Esophagus muscularis mucosa (tissue), 4 donors: ENCODE measurements around the gene TOMM5. TPM values are rescaled to one million over a fixed set of nuclear protein-coding genes. Genes with fewer than 3 reads are reported as not detected.

ENCODE experiments used
- DNase-seq: peaks from one replicate; pipeline ENCODE4 v3.0.0-alpha.2; 2017; ENCODE audit errors: extremely low spot score
- H3K27ac ChIP-seq, 4 donors: fragments of 200-600 bp; sonication (generic); replicated peaks in 1 of 4; 1 replicate in 3 of 4; 2 replicates in 1 of 4; pipeline ENCODE4 v1.5.1; 2016 to 2019; ENCODE audit warnings: mild to moderate bottlenecking in 1 of 4
- H3K27me3 ChIP-seq, 4 donors: fragments of 200-600 bp; sonication (generic); one replicate each; pipeline versions ENCODE4 v1.5.1 to v1.6.0; 2016 to 2019
- H3K36me3 ChIP-seq, 4 donors: fragments of 200-600 bp; sonication (generic); one replicate each; pipeline ENCODE4 v1.5.1; 2016 to 2019
- H3K4me1 ChIP-seq, 4 donors: fragments of 200-600 bp; sonication (generic); one replicate each; pipeline ENCODE4 v1.5.1; 2016 to 2019
- H3K4me3 ChIP-seq, 4 donors: fragments of 200-600 bp; sonication (generic); 1 replicate in 2 of 4; 2 replicates in 2 of 4; pipeline ENCODE4 v1.5.1; 2016 to 2019; ENCODE audit warnings: mild to moderate bottlenecking in 4 of 4, moderate library complexity in 1 of 4
- H3K9me3 ChIP-seq, 4 donors: fragments of 200-600 bp; sonication (generic); 1 replicate in 3 of 4; 2 replicates in 1 of 4; pipeline ENCODE4 v1.5.1; 2016 to 2019
- EP300 ChIP-seq: sonication (generic); formaldehyde crosslinking; IDR thresholded peaks from one replicate; pipeline ENCODE4 v1.6.1; 2017; ENCODE audit warnings: antibody characterized with exemption
- POLR2A ChIP-seq: fragments of 450-650 bp; IDR thresholded peaks from one replicate; pipeline ENCODE4 v1.6.1; 2017; ENCODE audit warnings: antibody characterized with exemption, moderate library complexity, mild to moderate bottlenecking, low read depth
- POLR2AphosphoS5 ChIP-seq, 2 donors: sonication (generic); formaldehyde crosslinking; IDR thresholded peaks; one replicate each; pipeline ENCODE4 v1.6.1; 2017; ENCODE audit warnings: antibody characterized with exemption in 2 of 2
- WGBS: methylation state at CpG from one replicate; pipeline ENCODE4 v1.1.5; 2018; 5-methylcytosine and 5-hydroxymethylcytosine counted together
- intact Hi-C: fragments of 100-400 bp; cut with DNase I; formaldehyde crosslinking; loops from one replicate; pipeline ENCODE4 v1.15.1; 2023
- total RNA-seq, 4 donors: library from RNA; depleted of rRNA; stranded (reverse); fragments of >200 nt; gene quantifications; one replicate each; pipeline versions ENCODE4 v1.1.0 to v1.2.1, GENCODE V29; 2016
- TF ChIP-seq, protein P1 (sequence below), 3 experiments: fragments of 200-600 bp in 2 of 3; fragments of 450-650 bp in 1 of 3; sonication (generic) in 2 of 3; IDR thresholded peaks; one replicate each; pipeline ENCODE4 v1.5.1; 2017 to 2019; ENCODE audit warnings: antibody characterized with exemption in 3 of 3, mild to moderate bottlenecking in 2 of 3, moderate library complexity in 1 of 3

The TOMM5 gene
- total RNA-seq, 4 donors from 2014 or later: 55.7 to 84.3 (median 62.5) TPM

DNA sequence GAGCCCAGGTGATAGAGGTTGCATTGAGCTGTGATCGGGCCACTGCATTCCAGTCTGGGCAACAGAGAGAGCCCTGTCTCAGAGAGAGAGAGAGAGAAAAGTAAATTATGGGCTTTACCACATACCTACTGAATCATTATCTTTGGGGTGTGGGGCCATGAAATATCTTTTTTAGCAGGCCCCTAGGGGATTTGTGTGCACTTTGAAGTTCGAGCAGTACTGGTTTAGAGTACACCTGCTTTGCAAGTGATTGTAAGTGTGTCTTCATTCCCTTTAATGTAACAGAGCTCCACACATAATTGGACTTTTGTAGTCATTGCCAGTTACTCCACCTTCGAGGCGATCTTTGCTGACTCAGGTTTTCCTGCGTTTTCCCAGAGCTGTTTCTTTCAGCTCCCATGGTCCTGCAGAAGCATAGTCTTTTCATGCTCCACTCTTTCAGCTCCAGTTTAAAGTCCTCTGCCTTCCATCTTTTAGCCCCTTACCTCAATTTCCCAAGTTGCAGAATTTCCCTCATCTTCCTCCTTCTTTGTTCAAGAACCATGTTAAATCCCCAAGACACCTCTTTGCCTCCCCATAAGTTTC is 34.4 kb upstream of the TOMM5 start:
- Histone ChIP-seq H3K4me3 (no peak overlapping the region), H3K36me3 (no peaks in the 10 kb centered on the region), H3K27ac (no peak overlapping the region), H3K9me3 (no peaks in the 10 kb centered on the region), H3K4me1 (no peaks in the 10 kb centered on the region), H3K27me3 (peaks cover 0 to 6% (median 0%) of the 10 kb centered on the region in 4 donors)
- DNase-seq: no peak
- intact Hi-C loops: no loop called here
- TF ChIP-seq EP300: no peak
- TF ChIP-seq, protein P1, sequence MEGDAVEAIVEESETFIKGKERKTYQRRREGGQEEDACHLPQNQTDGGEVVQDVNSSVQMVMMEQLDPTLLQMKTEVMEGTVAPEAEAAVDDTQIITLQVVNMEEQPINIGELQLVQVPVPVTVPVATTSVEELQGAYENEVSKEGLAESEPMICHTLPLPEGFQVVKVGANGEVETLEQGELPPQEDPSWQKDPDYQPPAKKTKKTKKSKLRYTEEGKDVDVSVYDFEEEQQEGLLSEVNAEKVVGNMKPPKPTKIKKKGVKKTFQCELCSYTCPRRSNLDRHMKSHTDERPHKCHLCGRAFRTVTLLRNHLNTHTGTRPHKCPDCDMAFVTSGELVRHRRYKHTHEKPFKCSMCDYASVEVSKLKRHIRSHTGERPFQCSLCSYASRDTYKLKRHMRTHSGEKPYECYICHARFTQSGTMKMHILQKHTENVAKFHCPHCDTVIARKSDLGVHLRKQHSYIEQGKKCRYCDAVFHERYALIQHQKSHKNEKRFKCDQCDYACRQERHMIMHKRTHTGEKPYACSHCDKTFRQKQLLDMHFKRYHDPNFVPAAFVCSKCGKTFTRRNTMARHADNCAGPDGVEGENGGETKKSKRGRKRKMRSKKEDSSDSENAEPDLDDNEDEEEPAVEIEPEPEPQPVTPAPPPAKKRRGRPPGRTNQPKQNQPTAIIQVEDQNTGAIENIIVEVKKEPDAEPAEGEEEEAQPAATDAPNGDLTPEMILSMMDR (IDR thresholded peaks at IDR 0.05): no peak
- no peak for TF ChIP-seq POLR2AphosphoS5 (IDR thresholded peaks at IDR 0.05)
- TF ChIP-seq POLR2A: no peak
- WGBS: 52% methylated on average over 5 of the region's 5 CpGs

GRCh38 chr9:37625758-37626147 is 33.4 kb upstream of the TOMM5 start:
- intact Hi-C loops: no loop called here
- no peak overlapping the region for H3K27ac ChIP-seq
- no peaks in the 10 kb centered on the region for H3K9me3 ChIP-seq
- H3K4me3 ChIP-seq: no peak overlapping the region
- DNase-seq: no peak
- no peak for TF ChIP-seq POLR2AphosphoS5 (IDR thresholded peaks at IDR 0.05)
- TF ChIP-seq, protein P1 (IDR thresholded peaks at IDR 0.05): no peak
- TF ChIP-seq POLR2A: no peak
- no peak for TF ChIP-seq EP300
- WGBS: 84% methylated on average over 12 of the region's 12 CpGs
- H3K4me1 ChIP-seq: no peaks in the 10 kb centered on the region
- H3K27me3 ChIP-seq: peaks cover 0 to 6% (median 0%) of the 10 kb centered on the region in 4 donors
- H3K36me3 ChIP-seq: no peaks in the 10 kb centered on the region

DNA sequence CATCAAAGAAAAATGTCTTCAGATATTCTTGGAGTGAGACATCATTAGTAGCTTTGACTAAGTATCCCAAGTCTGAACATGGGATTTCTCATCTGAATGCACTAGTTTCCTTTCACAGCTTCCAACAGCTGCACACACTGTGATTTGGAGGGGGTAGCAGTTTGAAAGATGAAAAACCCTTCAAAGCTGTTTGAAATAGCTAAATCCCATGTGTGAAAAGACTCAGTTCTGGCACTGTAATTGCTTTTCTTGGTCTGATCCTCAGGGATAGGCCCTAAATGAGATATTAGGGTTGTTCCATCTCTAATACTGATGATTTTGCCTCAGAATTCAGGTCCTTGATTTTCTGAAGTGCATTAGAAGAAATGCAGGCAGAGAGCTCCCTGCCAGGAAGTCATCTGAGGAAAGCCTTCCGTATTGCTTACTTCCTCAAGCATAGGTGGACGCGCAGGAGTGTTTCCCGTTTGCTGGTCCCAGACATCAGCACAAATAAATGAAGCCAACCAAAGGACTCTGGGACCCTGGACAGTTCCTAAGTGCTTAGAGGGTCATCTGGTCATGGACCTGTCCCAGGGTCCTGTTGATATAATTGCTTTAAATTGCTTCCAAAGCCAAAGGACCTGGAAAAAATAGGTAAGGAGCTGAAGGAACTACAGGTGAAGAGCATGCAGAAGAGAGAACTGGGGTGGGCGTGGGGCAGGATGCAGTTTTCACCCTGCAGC is 32.8 kb upstream of the TOMM5 start:
- intact Hi-C loops: no loop called here
- Histone ChIP-seq H3K9me3 (no peaks in the 10 kb centered on the region), H3K4me3 (no peak overlapping the region), H3K36me3 (no peaks in the 10 kb centered on the region), H3K27ac (no peak overlapping the region), H3K4me1 (no peaks in the 10 kb centered on the region), H3K27me3 (peaks cover 0 to 6% (median 0%) of the 10 kb centered on the region in 4 donors)
- WGBS: 76% methylated on average over 5 of the region's 5 CpGs
- no peak for DNase-seq
- TF ChIP-seq POLR2A (no peak), POLR2AphosphoS5 (IDR thresholded peaks at IDR 0.05) (no peak), EP300 (no peak)
- TF ChIP-seq, protein P1 (IDR thresholded peaks at IDR 0.05): no peak

- TF ChIP-seq EP300 (no peak), POLR2AphosphoS5 (IDR thresholded peaks at IDR 0.05) (no peak), POLR2A (no peak)
- TF ChIP-seq, protein P1 (IDR thresholded peaks at IDR 0.05): no peak
- no peaks in the 10 kb centered on the region for H3K9me3 ChIP-seq
- intact Hi-C loops: loop anchor here (5.0 kb wide), 1 partner anchor 113 kb away; no protein-coding TSS in a partner anchor
- H3K27ac ChIP-seq: no peak overlapping the region
- no peaks in the 10 kb centered on the region for H3K4me1 ChIP-seq
- no peak for DNase-seq
- no peak overlapping the region for H3K4me3 ChIP-seq
- H3K27me3 ChIP-seq: peaks cover 0 to 6% (median 0%) of the 10 kb centered on the region in 4 donors
- H3K36me3 ChIP-seq: no peaks in the 10 kb centered on the region
- 89% methylated on average over 1 of the region's 1 CpG for WGBS
These were observed 31.7 kb upstream of the TOMM5 start for GRCh38 chr9:37624073-37624472.
